Muscle of leg (tissue), 11 donors: ENCODE results near the gene MEGF11. TPM values are rescaled to one million over a fixed set of nuclear protein-coding genes. Genes with fewer than 3 reads are reported as not detected.
A peak's percentile ranks its signal among the peaks of the same experiment; 100 is the strongest.
"Not testable (repeated sequence)": the region's sequence is repeated elsewhere in the genome, so short reads cannot be mapped to it uniquely, and the experiment has no call there.

Experiments
- DNase-seq: peaks from one replicate; pipeline ENCODE4 v3.0.0; 2013
- H3K27ac ChIP-seq: one replicate; pipeline ENCODE4 v1.5.1; 2013; ENCODE audit warnings: mild to moderate bottlenecking, low read length, control low read depth
- H3K27me3 ChIP-seq: one replicate; pipeline ENCODE4 v1.6.1; 2013; ENCODE audit warnings: low read length; ENCODE audit not compliant: control insufficient read depth, insufficient read depth
- H3K36me3 ChIP-seq: one replicate; pipeline ENCODE4 v1.6.1; 2013; ENCODE audit warnings: low read length; ENCODE audit not compliant: control insufficient read depth, insufficient read depth
- H3K4me1 ChIP-seq: one replicate; pipeline ENCODE4 v1.6.1; 2013; ENCODE audit warnings: low read length; ENCODE audit not compliant: control insufficient read depth, insufficient read depth
- H3K4me3 ChIP-seq: one replicate; pipeline ENCODE4 v1.5.1; 2013; ENCODE audit warnings: low read length, control low read depth
- H3K9me3 ChIP-seq: replicated peaks from 2 replicates; pipeline ENCODE4 v1.6.1; 2013; ENCODE audit warnings: low read depth, low read length; ENCODE audit not compliant: control insufficient read depth
- WGBS: methylation state at CpG from one replicate; pipeline ENCODE4 v1.1.5; 2013; ENCODE audit warnings: missing lambda C conversion rate; ENCODE audit not compliant: insufficient coverage; 5-methylcytosine and 5-hydroxymethylcytosine counted together
- polyA plus RNA-seq, 8 donors: library from polyadenylated mRNA; unstranded; fragments of 120-200 nt; gene quantifications; one replicate each; pipeline versions ENCODE4 v1.2.1 to v1.2.3, GENCODE V29; 2013; ENCODE audit warnings: inconsistent platforms in 1 of 8, low replicate concordance in 1 of 8; ENCODE audit not compliant: insufficient read length in 8 of 8, insufficient read depth in 1 of 8
- total RNA-seq: library from RNA; stranded (reverse); fragments of 120-200 nt; gene quantifications from one replicate; pipeline ENCODE4 v1.2.4, GENCODE V29; 2013

Gene MEGF11
- total and polyA plus RNA-seq, 9 donors, result 0.13 to 0.68 (median 0.31) TPM

DNA sequence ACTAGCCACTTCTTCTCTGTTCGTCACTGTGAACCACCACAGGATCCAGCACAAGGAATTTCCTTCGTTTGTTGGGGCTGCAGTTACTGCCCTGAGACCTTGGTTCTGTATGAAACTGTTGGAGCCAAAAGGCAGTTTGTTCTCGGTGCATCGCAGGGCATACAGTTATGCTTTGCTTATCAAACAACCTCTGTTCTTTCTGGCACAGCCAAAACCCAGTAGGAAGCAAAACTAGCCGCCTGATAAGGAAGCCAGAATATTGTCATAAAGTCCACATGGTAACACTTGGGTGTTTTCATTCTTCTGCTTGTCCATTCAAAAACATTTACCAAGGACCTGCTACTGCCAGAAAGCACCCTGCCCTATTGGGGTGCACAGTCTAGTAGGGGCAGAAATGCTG lies 268.2 kb downstream of the MEGF11 start:
- Histone ChIP-seq H3K4me3 (no peak overlapping the region), H3K27me3 (peaks cover 50% of the 10 kb centered on the region), H3K9me3 (no peaks in the 10 kb centered on the region), H3K4me1 (peaks cover 5% of the 10 kb centered on the region), H3K27ac (no peak overlapping the region), H3K36me3 (no peaks in the 10 kb centered on the region)
- DNase-seq, result no peak
- WGBS, result 81% methylated on average over 3 of the region's 5 CpGs

DNA sequence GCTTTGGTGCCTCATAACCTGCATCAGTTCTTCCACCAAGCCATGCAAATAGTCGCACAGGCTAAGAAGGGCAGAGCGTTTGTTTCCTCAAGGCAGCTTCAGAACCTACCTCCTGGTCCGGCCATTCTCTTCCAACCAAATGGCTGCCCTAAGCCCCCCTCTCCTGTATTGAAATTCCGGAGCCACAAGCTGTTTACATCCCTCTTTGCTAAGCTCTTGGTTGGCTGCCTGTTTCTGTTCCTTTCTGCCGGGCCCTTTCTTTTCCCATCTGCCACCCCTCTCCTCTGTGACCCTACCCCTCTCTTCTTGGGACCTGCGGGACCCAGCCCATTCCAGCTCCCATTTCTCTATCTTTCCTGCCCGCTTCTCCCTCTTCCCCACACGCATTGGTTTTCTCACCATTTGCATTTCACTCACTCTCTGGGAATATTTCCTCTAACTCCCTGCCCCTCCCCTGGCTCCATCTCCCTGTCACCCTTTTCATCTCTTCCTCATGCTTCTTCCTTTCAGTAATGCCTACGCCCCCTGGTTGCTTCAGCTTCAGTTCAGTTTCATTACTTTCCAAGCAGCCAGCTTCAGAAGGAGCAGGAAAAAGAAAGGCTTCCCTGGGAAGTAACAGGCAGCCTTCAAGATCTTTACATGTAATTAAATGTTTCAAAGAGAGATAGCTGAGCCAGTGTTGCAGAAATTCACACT lies 270.8 kb downstream of the MEGF11 start:
- H3K36me3 ChIP-seq, result no peaks in the 10 kb centered on the region
- H3K4me3 ChIP-seq, result no peak overlapping the region
- no peaks in the 10 kb centered on the region for H3K9me3 ChIP-seq
- no peak for DNase-seq
- peaks cover 8% of the 10 kb centered on the region for H3K4me1 ChIP-seq
- H3K27ac ChIP-seq, result no peak overlapping the region
- peaks cover 45% of the 10 kb centered on the region for H3K27me3 ChIP-seq
- WGBS, result 18% methylated on average over 8 of the region's 9 CpGs

DNA sequence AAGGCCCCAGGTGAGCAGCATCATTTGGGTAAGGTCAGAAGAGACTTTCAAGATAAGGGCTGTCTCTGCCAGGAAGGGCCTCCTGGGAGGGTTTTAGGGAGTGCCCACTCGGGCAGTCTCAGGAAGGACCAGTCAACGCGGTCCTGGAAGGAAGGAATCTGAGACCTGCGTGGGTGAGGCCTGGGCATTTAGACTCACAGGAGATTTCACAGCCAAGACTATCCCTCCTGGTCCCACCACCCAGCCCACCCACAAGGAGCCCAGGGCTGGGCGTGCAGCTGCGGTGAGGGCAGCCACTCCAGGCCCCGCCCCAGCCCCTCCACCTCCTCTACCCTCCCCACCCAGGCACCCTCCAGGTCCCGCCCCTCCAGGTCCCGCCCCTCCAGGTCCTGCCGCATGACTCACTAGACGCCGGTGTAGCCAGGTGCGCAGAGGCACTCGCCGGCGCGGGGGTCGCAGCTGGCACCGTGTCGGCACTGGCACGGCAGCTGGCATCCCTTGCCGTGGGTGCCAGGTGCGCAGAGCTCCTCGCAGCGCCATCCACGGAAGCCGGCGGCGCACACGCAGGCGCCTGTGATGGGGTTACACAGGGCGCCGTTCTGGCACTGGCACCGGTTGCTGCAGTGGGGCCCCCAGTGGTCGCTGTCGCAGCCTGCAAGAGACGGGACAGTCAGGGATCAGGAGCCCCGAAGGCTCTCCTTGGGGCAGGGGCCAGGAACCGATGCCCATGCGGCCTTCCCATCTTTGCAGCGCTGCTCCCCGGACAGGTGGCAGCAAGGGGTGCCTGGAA lies 271.5 kb downstream of the MEGF11 start:
- Histone ChIP-seq H3K36me3 (no peaks in the 10 kb centered on the region), H3K9me3 (no peaks in the 10 kb centered on the region), H3K27ac (no peak overlapping the region), H3K27me3 (peaks cover 43% of the 10 kb centered on the region), H3K4me3 (no peak overlapping the region), H3K4me1 (peaks cover 8% of the 10 kb centered on the region)
- WGBS, result 2% methylated on average over 40 of the region's 42 CpGs
- no peak for DNase-seq

DNA sequence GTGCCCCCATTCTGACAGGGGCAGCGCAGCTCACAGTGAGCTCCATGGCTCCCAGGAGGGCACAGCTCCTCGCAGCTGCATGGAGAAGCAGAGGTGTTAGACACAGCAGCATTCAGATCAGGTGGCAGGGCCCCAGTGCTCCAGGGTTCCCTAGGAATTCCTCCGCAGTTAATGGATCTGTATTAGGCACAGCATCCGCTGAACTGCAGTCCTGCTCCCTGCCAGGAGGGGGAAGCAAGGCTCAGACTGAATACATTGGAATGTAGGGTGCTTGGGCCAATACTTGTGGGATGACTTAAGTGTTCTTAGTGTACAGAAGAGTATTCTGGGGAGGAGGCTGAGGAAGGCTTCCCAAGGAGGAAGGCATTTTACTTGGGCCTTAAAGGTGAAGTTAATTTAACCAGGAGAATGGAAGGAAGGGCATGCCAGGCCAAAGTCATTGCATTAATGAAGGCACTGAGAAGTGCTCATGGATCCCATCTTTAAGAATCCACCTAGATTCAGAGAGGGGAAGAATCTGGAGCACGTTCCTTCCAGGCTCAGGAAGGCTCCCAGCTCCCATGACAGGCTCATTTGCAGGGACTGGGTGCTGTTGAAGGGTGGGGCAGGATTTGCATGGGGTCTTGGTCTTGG lies 272.6 kb downstream of the MEGF11 start:
- 42% methylated on average over 4 of the region's 5 CpGs for WGBS
- DNase-seq, result peak; percentile 43

DNA sequence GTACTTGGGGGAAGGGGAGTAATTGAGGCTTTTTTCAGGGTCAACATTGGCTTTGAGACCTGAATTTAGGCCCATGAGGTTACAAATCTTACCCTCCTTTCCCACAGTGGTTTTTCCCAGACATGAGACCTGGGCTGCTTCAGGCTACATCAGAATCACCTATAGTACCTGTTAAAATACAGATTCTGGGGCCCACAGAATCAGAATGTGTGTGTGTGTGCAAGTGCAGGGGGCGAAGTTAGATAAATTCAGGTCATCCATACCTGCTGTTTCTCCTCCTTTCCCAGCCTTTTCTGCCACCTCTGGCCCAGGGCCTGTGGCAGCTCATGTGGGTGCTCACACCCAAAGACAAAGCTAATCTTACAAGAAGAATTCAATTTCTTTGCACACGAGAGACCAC lies 273.7 kb downstream of the MEGF11 start:
- H3K27me3 ChIP-seq, result peaks cover 42% of the 10 kb centered on the region
- WGBS, result 50% methylated on average over 1 of the region's 2 CpGs

More for the DNA sequence above, 272.6 kb downstream of the MEGF11 start:
- no peaks in the 10 kb centered on the region for H3K36me3 ChIP-seq
- peaks cover 42% of the 10 kb centered on the region for H3K27me3 ChIP-seq
- no peak overlapping the region for H3K27ac ChIP-seq
- no peaks in the 10 kb centered on the region for H3K9me3 ChIP-seq
- H3K4me3 ChIP-seq, result no peak overlapping the region
- peaks cover 8% of the 10 kb centered on the region for H3K4me1 ChIP-seq

DNA sequence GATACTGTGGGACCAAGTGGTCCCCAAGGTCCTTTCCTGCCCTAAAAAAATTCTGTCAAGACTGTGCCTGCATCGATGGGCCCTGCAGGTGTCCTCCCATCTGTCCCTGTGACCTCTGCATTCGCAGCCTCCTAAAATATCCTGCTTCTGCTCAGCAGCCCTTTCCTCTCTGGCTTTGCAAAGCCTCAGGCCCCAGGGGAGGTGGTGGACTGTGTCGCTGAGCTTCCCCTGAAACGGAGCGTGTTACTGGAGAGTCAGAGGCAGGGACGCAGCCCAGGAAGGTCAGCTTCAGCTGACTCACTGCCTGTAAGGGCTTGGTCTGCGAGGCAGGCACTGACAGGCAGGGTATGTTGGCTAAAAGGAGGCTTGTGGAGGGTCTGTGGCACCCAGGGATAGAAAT lies 274.2 kb downstream of the MEGF11 start:
- Histone ChIP-seq H3K36me3 (no peaks in the 10 kb centered on the region), H3K4me1 (peaks cover 8% of the 10 kb centered on the region), H3K27ac (no peak overlapping the region), H3K27me3 (peaks cover 42% of the 10 kb centered on the region), H3K9me3 (no peaks in the 10 kb centered on the region), H3K4me3 (no peak overlapping the region)
- peak; percentile 27 for DNase-seq
- 28% methylated on average over 6 of the region's 7 CpGs for WGBS

More for the DNA sequence above, 273.7 kb downstream of the MEGF11 start:
- H3K36me3 ChIP-seq, result no peaks in the 10 kb centered on the region
- H3K4me1 ChIP-seq, result peaks cover 8% of the 10 kb centered on the region
- H3K27ac ChIP-seq, result no peak overlapping the region
- no peaks in the 10 kb centered on the region for H3K9me3 ChIP-seq
- H3K4me3 ChIP-seq, result no peak overlapping the region
- DNase-seq, result no peak

DNA sequence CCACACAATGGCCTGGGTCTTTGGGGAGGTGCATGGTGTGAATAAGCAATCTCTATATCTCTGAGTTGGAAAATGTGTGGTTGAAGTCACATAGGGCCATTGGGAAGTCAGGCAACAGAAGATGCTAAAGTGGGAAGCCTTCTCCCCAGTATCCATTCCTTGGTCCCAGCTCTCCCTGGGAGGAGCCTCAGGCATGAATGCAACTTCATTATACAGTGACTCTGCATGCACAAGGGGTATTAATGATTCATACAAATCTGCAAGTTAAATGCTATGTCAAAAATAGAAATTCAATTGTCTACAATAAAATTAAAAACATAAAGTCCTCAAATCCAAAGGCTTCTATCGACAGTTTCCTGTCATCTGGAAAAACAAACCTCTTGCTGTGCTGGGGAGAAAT lies 275.4 kb downstream of the MEGF11 start:
- DNase-seq, result no peak
- H3K27ac ChIP-seq, result no peak overlapping the region
- no peak overlapping the region for H3K4me3 ChIP-seq
- no peaks in the 10 kb centered on the region for H3K36me3 ChIP-seq
- H3K4me1 ChIP-seq, result peaks cover 8% of the 10 kb centered on the region
- H3K27me3 ChIP-seq, result peaks cover 32% of the 10 kb centered on the region
- 17% methylated on average over 1 of the region's 1 CpG for WGBS
- H3K9me3 ChIP-seq, result no peaks in the 10 kb centered on the region

DNA sequence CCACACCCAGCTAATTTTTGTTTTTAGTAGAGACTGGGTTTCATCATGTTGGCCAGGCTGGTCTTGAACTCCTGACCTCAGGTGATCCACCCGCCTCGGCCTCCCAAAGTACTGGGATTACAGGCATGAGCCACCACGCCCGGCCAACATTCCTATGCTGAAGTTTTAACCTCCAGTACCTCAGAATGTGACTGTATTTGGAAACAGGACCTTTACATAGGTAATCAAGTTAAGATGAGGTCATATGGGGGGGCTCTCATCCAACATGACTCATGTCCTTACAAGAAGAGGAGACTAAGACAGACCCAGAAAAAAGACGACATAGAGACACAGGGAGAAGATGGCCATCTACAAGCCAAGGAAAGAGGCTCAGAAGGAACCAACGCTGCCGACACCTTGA lies 277.4 kb downstream of the MEGF11 start:
- H3K36me3 ChIP-seq, H3K4me1 ChIP-seq, H3K9me3 ChIP-seq, DNase-seq, H3K4me3 ChIP-seq, H3K27ac ChIP-seq: not testable (repeated sequence)
- WGBS, result 91% methylated on average over 3 of the region's 7 CpGs
- H3K27me3 ChIP-seq, result peaks cover 13% of the 10 kb centered on the region

DNA sequence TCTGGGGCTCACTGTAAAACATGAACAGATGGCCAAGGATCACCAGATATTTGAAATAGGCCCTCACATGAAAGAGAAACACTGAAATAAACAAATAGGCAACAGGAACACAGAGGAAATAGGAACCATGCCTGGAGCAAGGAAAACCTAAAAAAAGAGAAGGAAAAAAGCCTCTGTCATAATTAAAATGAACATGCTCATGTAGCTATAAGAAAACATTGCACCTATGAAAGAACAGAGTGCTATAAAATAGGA lies 281.9 kb downstream of the MEGF11 start:
- H3K9me3 ChIP-seq, result no peaks in the 10 kb centered on the region
- H3K4me3 ChIP-seq, result no peak overlapping the region
- peaks cover 28% of the 10 kb centered on the region for H3K27me3 ChIP-seq
- DNase-seq, result no peak
- no peak overlapping the region for H3K27ac ChIP-seq
- no peaks in the 10 kb centered on the region for H3K4me1 ChIP-seq
- H3K36me3 ChIP-seq, result no peaks in the 10 kb centered on the region

DNA sequence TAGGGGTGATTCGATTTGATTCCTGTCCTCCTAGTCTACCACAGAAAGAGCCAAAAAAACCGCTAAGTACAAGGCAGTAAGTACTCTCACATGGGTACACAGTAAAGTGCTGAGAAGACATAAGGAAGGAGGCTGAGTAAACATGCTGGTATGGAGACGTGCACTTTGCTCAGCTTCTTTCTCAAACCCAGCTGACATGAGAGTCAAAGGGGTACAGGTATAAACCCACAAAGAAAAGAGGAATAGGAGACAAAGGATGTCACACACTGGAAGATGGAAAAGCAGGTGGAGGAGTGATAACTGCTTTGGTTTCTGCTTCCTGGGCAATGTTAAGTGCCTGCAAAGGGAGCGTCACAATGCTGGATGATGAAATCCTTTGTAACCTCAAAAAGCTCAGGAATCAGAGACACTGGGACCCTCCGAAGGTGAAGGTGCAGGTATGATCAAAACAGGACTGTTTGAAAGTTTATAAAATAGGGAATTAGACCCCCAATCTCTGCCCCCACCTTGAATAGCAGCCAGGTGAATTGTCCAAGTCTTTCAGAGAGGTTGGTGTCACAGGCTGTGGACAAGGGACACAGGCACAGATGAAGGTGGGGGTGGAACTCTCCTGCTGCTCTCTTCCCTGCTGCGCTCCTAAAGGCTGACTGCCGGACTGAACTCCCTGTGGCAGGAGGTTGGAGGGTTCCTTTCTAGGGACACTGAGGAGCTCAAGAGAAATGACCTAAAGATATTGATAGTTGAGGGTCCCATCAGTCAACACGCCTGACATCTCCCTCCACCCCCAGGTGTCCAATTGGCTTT lies 282.4 kb downstream of the MEGF11 start:
- H3K4me1 ChIP-seq, result no peaks in the 10 kb centered on the region
- DNase-seq, result no peak
- H3K9me3 ChIP-seq, result no peaks in the 10 kb centered on the region
- WGBS, result 50% methylated on average over 3 of the region's 8 CpGs
- no peak overlapping the region for H3K4me3 ChIP-seq
- H3K36me3 ChIP-seq, result no peaks in the 10 kb centered on the region
- no peak overlapping the region for H3K27ac ChIP-seq
- H3K27me3 ChIP-seq, result peaks cover 28% of the 10 kb centered on the region
